ENCODE measurements around the gene LRRN2.
"Not testable (repeated sequence)": the region's sequence is repeated elsewhere in the genome, so short reads cannot be mapped to it uniquely, and the experiment has no call there.

LRRN2 gene

DNA sequence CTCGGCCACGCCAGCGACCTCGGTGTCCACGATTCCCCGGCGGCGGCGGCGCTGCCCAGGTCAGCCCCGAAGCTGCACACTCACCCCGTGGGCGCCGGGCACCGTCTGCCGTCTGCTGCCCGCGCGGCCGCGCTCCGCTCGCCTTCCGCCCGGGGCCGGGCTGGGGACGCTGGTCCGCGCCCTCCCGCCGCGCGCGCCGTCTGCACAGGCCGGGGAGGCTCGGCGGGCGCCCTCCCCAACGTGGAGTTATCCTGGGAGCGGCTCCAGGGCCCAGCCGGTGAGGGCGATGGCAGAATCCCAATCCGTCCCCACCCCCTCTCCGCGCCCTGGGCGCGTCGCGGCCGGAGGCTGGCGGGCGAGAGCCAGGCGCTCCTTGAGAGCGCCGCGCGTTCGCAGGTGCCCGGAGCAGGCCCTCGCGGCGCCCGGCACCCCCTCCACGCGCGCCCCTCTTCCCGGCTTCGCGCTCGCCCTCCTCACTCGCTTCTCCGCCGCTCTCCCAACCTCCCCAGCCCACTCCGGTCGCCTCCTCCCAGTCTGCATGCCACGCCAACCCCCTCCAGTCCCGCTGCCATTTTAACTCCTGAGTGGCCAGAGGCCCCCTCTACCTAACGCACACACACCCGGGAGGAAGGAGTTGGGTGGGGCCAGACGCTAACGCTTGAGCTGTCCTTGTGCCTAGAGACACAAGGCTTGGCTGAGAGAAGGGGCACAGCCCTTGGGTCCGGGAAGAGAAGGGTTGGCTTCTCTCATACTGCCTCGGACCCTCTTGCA, at the start of gene LRRN2:
Gene LRRN2, minus strand, starts transcription at position 503 of the 771 bp plus-strand sequence. CDS start 65,746 bp downstream, outside the sequence.
- DNase-seq (ENCODE audit: low spot score), result peak; percentile 30

DNA sequence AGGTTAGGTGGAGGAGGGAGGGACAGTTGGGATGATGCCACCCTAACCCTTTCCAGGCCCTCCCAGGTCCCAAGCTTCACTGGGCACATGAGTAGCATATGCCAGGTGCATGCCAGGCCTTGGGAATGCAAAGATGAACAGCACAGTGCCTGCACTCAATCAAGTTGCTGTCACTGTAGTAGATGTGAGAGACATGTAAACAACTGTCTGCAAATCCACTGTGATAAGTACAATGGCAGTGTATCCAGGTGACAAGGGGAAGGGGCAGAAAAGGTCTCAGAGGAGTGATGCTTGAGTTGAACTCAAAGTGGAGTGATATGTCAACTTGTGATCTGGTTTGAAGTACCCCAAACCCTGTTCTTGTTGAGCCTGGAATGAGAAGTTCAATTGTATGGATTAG, 49.5 kb upstream of the LRRN2 start:
- no peak for DNase-seq (ENCODE audit: low spot score)

DNA sequence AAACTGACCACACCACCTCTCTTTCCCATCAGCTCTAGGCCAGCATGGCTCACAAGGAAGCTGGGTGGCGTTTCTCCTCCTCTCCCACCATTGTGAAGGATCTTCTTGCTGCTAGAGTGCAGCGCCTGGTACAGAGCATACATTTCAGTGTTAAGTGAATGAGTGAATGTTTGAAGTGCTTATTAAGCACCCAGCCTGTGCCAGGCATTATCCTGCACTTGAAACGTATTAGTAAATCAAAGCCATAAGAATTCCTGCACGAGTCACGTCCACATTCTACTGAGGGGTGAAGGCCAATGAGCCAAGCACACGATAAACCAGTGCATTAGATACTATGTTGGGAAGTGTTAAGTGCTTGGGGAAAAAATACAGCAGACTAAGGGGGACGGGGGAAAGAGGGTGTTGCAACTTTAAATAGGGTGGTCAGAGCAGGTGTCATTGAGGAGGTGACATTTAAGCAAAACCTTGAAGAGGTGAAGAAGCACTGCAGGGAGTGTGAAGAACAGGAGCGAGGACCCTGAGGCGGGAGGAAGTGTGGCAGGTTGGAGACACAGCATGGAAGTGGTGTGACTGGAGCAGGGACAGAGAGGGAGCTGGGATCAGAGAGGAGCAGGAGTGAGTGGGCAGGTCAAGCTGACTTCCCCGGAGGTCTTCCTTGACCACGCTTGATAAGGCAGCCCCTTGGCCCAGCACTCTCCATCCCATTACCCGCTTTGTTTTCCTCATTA, 48.5 kb upstream of the LRRN2 start:
- no peak for DNase-seq (ENCODE audit: low spot score)

DNA sequence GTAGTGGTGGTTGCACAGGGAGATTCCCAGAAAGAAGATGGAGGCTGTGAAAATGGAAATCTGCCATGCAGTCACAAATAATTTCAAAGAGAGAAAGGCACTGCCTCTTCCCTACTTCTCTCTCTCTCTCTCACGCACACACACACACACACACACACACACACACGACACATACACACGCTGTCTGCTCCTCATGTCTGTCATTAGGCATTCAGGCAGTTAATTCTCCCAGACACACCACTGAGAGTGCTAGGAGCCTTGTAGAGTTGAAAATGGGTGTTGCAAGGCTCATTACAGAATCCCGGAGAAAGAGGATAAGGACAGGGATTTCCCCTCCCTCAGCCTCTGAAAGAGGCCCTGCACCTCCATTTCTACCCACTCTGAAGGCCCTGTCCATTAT, 47.8 kb upstream of the LRRN2 start:
- no peak for DNase-seq (ENCODE audit: low spot score)

DNA sequence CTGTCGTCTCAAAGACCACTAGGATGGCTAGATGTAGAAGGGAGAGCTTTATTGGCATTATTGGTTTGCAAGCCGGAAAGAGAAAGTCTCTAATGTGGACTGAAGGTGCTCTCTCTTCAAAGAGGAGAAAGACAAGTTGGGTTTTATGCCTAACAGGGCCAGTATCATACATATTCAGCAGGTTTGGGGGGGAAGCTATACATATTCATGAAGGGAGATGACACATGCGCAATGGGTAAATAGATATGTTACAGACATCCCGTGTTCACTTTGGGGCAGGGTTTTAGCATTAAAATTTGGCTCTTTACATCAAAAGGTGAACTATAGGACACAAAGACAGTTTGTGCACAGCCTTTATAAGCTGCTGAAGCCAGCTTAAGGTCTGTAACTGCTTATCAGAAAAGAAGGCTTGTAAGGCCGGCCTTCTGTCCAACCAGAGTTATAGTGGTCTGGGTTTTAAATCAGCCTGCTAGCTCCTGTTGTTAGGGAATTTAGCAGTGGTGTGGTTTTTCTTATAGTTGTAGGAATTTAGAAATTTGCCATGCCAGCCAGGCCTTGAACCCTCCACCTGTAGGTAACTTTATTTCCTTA, 46.5 kb upstream of the LRRN2 start:
- DNase-seq (ENCODE audit: low spot score), result no peak

DNA sequence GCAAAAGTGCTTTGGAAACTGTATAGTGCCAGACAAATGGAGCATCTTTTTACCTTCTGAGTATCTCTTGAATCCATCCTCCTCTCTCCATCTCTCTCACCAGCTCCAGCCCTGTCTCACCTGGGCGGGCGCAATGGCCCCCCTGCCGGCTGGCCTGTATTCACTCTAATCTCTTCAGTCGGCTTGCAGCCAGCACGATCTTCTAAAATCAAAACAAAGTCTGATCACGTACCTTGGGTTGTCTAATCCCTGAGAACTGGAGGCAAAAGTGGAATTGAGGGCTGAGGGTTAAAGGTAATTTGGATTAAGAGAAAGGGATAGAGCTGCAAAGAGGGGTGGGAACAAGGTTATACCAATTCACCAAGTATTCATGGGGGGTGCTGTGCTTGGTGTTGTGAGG, 46.0 kb upstream of the LRRN2 start:
- DNase-seq (ENCODE audit: low spot score), result no peak

DNA sequence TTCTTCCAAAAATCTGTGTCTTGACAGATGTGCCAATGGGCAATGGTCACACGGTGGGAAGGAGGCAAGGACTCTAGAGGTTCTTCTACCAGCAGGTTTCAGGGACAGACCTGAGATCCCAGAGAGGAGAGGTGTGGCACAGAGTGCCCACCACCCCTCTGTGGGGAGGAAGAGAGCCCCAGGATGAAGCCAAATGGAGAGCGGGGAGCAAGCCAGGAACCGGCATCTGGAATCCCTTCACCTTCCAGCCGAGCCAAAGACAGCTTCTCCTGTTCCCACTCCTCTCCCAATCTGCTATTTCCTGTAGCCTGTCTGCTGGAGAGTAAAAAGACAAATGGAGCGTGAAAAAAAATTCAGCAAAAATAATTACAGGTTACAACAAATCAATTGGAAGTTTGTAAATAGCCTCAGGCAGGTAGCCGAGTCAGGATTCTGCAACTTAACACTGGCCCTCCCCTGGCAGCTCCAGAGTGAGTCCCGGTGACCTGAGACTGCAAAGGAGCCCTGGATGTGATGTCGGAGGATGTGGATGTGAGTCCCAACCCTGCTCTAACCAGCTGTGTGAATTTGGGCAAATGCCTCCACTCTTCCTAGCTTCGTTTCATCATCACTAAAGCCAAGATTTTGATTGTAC, 45.4 kb upstream of the LRRN2 start:
- no peak for DNase-seq (ENCODE audit: low spot score)

DNA sequence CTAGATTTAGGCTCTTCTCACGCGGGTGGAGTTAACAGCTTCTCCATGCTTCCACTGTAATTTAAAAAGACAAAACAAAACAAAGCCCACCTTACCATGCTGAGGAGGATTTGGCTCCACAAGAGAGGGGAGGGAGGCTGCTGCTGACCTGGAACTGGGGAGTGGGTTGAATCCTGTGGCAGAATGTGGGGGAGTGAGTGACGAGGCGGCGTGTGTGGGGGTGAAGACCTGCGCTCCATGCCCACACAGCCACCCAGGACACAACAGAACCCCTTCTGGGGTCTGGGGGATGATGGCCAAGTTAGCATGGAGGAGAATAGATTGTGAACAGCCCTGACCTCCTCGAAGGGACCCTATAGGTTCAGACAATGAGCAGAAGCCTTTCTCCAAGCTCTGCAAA, 44.0 kb upstream of the LRRN2 start:
- DNase-seq (ENCODE audit: low spot score), result no peak

DNA sequence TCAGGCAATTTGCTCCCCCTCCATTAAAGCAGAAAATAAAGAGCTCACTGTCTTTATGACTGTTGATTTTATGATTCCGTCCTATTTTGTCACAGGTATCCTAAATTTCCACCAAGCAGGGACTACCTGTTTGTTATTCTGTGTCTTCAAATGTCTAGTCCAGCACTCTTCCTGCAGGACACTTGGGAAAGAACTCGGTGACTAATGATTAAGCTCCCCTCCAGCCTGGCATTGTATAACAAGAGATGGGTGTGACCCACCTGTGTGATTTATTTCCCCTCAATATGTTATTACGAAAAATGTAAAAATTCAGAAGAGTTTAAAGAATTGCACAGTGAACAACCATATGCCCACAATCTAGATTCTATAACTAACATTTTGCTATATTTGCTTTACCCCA, 42.9 kb upstream of the LRRN2 start:
- no peak for DNase-seq (ENCODE audit: low spot score)

DNA sequence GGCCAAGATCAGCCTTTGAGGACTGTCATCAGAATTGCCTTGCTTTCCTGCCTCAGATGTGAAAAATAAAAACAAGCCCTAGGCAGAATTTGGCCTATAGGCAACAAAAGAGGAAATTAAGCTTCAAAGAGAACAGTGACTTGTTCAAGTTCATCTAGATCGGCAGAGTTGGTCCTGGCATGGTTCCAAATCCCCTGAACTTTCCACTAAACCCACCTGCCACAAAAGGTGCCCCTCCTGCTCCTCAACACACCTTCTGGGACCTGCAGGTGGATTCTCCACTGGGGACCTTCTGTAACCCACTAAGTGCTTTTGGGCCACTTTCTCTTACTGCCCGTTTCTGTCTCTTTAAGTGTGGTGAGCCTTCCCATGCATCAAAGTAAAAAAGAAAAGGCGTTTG, 42.5 kb upstream of the LRRN2 start:
- no peak for DNase-seq (ENCODE audit: low spot score)

DNA sequence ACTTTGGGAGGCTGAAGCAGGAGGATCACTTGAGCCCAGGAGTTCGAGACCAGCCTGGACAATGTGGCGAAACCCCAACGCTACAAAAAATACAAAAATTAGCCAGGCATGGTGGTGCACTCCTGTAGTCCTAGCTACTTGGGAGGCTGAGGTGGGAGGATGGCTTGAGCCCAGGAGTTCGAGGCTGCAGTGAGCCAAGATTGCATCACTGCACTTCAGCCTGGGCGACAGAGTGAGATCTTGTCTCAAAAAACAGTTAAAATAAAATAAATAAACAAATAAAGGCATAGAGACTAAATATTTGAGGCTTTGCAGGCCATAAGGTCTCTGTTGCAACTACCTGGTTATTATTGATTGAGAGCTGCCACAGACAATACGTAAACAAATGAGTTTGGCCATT, 41.9 kb upstream of the LRRN2 start:
- not testable (repeated sequence) for DNase-seq (ENCODE audit: low spot score)

DNA sequence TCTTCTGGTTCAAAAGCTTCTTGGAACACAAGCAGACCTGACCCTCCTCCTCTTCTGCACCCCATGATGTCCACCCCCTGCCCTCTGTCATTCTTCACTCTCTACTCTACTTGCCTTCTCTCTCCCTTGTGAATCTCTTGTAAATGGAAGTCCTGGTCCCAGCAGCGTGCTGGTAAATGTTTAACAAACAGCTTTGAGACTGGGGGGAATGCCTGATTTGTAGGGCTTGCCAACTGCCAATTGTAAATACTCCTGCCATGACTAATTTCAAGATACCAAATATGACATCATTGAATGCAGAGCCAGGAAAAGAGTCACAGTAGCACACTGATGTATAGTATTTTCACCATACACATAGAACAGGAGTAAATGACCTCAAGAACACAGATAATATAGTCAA, 40.9 kb upstream of the LRRN2 start:
- DNase-seq (ENCODE audit: low spot score), result peak; percentile 33

DNA sequence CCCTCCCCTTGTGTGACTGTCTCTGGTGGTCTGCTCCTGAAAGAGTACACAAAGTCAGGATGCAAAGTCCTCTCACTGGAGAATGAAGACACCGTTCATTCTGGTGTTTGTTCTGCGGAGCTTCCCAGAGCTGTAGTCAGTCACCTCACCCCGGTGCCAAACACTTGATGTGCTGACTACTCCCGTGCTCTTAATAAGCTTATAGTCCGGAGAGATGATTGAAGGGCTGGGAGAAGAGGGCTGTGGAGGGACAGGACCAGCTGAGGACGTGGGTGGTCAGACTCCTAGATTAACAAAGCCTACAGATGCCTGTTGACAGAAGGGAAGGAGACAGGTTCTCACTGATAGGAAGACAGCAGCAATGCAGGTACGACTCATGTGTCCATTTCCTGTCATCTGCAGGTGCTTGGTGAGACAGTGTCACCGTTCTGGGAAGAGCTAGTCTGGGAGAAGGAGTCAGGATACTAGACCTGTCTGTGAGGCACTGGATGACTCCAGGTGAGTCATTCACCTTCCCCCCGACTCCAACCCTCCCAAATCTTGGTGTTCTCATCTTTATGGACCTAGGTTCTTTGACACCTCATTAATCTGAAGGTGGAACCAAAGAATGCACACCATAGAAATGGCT, 40.4 kb upstream of the LRRN2 start:
- DNase-seq (ENCODE audit: low spot score), result no peak

DNA sequence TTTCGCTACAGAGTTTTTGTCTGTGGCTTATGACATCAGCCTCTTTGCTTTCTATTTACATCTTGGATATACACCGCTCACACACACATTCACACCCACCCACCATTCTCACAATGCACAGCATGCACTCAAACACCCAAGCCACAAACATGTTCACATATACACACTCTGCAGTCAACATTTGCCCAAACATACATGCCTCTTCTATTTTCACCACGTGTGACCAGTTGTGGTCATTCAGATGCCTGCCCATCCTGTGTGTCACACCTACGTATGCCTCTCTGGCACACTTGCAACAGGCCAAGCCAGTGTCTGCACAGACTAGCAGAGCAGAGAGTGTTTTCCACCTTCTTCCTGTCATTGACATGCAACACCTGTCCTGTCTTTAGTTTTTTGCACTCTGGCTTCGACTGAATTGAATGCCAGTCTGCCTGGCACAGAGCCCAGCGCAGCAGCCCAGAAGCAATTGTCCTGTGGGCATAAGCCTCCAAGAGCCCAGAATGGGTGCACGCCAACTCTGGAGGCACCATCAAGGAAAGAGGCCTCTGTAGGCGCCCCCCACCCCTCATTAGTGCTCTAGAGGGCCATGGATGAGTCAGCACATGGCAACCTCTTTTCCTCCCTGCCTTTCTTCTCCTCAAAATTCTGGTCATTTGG, 37.7 kb upstream of the LRRN2 start:
- no peak for DNase-seq (ENCODE audit: low spot score)

DNA sequence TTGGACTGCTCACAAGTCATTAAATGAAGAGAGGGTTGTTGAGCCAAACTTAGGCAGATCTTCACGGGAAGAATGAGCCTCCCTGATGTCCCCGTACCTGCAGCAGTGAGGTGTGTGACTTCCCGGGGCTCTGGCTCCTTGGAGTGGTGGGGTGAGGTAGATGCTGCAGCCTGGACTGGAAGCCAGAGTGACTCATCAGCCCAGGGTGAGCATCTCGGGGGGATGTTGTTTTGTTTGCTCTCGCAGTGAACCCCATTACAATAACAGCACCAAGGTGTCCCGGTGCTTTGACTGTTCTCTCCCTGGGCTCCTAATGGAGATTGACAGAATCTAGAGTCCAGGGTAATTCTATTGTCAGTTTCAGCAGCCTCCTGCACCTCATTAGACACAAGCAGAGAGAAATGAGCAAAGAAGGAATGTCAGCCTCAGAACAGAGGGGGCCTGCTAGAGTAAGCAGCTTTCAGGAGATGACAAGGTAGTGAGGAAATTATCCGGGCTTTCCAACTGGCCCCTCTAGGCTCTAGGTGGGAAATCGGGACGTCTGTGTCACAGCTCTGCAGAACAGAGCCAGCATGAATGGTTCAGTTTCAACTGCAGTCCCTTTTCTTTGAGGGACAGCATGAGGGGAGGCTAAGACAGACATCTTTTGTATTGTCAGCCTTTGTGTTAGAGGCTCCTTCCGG, 36.0 kb upstream of the LRRN2 start:
- DNase-seq (ENCODE audit: low spot score), result no peak

DNA sequence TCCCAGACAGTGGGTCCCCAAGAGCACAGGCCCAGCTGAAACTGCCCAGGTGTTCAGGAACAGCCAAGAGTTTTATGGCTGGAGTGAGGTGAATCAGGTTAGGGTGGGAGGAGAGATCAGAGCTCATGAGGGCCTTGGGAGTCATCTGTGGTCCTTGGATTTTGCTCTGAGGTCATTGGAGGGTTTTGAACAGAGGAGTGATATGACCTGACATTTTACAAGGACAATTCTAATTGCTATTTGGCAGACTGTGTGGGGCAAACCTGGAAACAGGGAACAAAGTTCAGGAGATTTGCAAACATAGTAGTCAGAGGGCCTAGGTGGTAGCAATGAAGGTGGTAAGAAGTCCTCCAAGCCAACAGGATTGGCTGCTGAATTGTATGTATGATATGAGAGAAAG, 31.1 kb upstream of the LRRN2 start:
- DNase-seq (ENCODE audit: low spot score), result no peak

DNA sequence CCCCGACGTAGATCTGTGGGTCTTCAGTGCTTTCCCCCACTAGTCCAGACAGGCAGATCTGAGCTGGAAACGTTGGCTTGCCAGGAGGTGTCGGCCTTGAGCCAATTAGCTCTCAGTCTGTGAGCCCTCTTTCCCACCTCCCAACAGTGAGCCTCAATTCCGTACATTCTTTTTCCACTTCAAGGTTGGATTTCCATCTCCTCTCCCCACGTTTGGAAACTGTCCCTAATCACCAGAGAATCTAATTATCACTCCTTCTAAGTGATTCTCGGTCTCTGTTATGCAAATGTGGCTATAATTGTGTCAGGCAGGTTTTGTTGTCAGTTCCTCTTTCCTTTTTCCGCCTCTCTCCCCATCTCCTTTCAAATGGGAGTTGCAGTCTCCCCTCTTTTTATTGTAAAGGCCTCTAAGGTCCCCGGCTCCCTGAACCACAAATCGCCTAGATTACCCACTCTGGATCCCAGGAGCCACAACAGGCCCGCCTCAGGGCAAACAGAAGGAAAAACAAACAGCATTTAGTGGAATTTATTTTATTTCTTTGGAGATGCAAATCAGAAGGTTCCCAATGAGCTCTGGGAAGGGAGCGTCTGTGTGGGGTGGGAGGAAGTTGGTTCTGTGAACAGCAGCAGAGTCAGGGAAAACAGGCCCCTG, 29.4 kb upstream of the LRRN2 start:
- no peak for DNase-seq (ENCODE audit: low spot score)

DNA sequence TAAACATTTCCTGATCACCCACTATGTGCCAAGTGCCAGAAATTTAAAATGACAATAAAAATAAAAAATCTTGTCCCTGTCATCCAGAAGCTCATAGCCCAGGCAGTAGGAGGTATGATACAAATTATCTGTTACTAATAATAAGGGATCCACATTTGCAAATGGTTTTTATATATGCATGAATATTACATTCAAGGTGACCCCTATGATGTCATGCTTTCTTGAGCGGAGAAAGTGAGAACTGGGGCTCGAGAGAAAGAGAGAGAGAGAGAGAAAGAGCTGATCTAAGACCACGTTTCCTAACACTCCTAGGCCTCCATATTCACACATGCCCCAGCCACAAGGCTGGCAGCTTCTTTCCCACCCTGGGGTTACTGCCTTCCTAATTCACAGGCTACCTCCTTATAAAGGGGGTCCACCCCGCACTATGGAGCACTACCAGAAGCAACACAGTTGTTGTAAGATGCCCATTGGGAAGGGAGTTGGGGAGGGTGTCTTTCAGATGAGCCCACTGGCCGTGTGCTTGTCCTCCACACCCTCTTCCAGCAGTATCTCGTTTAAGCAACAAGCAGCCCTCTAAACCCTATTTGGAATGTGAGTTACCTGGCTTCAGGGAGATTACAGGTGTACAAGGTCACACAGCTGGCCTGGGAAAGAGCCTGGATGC, 28.8 kb upstream of the LRRN2 start:
- no peak for DNase-seq (ENCODE audit: low spot score)

DNA sequence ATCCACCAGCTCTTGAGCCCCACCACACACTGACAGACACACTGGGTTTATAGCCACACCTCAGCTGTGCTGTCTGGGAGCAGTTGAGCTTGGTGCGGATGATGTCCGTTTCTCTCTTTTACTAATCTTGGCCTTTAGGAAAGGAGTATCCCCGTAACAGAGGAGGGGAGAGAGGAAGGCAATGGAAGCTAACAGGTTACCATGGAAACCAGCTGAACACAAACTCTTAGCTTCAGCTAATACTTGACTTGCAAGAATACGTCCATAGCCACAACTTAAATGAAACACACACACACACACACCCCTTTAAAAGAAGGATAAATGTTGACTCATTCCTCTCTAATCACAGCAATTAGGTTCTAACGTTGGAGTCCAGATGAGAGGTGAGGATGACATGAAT, 28.0 kb upstream of the LRRN2 start:
- DNase-seq (ENCODE audit: low spot score), result no peak

Measured in AG08396 (cell line).